ENCODE results near the gene DRD2.

DNA sequence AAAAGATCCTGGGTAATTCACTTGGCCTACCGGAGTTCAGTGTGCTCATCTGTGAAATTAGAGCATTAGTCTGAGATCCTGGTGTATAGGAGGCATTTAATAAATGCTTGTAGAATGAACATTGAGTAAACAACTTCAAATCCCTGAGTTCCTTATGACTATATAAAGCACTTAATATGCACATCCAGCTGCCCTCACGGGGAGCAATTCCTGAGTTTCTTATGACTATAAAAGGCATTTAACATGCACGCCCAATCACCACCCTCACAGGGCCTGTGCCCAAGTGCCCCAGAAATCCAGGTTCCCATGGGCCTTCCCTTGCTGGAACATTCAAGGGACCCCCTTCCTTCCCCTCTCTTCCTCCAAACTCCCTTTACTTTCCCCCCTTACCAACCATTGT is 13.6 kb downstream of the DRD2 start:
- TF ChIP-seq, protein P1, sequence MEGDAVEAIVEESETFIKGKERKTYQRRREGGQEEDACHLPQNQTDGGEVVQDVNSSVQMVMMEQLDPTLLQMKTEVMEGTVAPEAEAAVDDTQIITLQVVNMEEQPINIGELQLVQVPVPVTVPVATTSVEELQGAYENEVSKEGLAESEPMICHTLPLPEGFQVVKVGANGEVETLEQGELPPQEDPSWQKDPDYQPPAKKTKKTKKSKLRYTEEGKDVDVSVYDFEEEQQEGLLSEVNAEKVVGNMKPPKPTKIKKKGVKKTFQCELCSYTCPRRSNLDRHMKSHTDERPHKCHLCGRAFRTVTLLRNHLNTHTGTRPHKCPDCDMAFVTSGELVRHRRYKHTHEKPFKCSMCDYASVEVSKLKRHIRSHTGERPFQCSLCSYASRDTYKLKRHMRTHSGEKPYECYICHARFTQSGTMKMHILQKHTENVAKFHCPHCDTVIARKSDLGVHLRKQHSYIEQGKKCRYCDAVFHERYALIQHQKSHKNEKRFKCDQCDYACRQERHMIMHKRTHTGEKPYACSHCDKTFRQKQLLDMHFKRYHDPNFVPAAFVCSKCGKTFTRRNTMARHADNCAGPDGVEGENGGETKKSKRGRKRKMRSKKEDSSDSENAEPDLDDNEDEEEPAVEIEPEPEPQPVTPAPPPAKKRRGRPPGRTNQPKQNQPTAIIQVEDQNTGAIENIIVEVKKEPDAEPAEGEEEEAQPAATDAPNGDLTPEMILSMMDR (IDR thresholded peaks at IDR 0.05) = no peak
- TF ChIP-seq POLR2A (IDR thresholded peaks at IDR 0.05) = no peak
